ENCODE results near the gene LARGE2.

LARGE2 gene

DNA sequence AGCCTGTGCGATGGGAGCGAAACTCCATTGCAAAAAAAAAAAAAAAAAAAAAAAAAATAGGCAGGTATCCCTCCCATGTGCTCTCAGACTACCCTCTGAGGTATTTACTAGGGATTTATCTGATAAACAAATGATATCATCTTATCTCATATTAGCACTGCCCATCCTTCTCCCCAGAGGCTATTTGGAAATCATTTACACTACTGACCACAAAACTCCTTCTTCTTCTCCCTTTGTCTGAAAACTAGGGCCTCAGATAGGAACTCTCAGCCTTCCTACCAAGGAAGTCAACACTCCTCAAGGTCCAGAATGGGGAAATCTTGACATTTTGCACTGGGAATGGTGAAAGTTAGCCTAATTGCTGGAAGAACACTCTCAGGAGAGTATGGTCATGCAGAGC, 46.4 kb downstream of the LARGE2 start:
- DNase-seq: no peak

- no peak for DNase-seq
These were observed 51.1 kb downstream of the LARGE2 start for GRCh38 chr11:45973601-45974000.

- DNase-seq: no peak
These were observed 52.4 kb downstream of the LARGE2 start for GRCh38 chr11:45974806-45975205.
